ENCODE data around the gene GIGYF1. TPM values are rescaled to one million over a fixed set of nuclear protein-coding genes. Genes with fewer than 3 reads are reported as not detected.
"Not testable (repeated sequence)": the region's sequence is repeated elsewhere in the genome, so short reads cannot be mapped to it uniquely, and the experiment has no call there.

Gene GIGYF1
- total RNA-seq, 1 donor from 2014 or later, result 23.5 TPM

DNA sequence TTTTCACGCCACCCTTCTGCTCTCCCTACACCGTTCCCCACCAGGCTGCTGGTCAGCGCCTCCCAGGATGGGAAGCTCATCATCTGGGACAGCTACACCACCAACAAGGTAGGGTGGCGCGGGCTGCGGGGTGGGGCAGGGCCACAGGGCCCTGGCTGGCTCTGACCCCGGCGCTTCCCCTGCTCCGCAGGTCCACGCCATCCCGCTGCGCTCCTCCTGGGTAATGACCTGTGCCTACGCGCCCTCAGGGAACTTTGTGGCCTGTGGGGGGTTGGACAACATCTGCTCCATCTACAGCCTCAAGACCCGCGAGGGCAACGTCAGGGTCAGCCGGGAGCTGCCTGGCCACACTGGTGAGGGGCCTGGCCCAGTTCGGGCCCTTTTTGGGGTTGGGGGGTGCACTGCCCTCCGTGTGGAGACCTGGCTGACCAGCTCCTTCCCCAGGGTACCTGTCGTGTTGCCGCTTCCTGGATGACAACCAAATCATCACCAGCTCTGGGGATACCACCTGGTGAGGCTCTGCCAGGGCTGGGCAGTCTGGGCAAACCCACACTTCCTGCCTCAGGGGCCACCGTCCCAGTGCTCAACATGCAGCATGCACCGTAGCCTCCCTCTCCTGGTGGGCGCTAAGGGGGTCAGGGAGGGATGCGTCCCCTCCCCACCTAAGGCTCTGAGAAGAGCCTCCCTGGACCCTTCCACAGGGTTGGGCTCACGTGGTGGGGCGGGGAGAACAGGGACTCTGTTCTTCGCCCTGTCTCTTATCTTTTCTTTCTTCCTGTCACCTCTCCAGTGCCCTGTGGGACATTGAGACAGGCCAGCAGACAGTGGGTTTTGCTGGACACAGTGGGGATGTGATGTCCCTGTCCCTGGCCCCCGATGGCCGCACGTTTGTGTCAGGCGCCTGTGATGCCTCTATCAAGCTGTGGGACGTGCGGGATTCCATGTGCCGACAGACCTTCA lies 16.5 kb downstream of the GIGYF1 start:
- ATAC-seq (ENCODE audit: poor library complexity) (no peak), DNase-seq (no peak)
- intact Hi-C loops (cut with DNase I), result no loop called here

DNA sequence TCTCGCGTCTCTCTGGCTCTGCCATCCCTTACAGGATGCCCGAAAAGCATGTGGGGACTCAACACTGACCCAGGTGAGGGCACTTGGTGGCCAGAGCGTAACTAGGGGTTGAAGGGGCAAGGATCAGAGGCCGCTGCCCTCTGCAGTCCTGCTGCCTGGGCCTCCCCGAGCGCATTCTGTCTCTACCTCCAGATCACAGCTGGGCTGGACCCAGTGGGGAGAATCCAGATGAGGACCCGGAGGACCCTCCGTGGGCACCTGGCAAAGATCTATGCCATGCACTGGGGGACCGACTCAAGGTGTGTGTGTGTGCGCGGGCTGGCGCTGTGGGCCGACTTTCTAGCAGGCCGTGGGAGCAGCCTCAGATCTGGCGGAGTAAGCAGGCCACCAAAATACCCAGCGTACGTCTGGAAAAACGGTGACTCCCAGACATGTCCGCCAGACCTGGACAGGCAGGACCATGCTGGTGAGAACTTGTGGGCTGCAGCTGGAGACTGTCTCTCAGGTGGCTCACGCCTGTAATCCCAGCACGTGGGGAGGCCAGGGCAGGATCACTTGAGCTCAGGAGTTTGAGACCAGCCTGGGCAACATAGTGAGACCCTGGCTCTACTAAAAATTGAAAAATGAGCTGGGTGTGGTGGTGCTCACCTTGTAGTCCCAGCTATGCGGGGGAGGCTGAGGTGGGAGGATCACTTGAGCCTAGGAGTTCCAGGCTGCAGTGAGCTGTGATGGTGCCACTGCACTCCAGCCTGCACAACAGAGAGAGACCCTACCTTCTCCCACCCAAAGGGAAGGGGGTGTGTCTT lies 17.3 kb downstream of the GIGYF1 start:
- intact Hi-C loops (cut with DNase I), result no loop called here
- ATAC-seq (ENCODE audit: poor library complexity), result no peak
- DNase-seq, result no peak

DNA sequence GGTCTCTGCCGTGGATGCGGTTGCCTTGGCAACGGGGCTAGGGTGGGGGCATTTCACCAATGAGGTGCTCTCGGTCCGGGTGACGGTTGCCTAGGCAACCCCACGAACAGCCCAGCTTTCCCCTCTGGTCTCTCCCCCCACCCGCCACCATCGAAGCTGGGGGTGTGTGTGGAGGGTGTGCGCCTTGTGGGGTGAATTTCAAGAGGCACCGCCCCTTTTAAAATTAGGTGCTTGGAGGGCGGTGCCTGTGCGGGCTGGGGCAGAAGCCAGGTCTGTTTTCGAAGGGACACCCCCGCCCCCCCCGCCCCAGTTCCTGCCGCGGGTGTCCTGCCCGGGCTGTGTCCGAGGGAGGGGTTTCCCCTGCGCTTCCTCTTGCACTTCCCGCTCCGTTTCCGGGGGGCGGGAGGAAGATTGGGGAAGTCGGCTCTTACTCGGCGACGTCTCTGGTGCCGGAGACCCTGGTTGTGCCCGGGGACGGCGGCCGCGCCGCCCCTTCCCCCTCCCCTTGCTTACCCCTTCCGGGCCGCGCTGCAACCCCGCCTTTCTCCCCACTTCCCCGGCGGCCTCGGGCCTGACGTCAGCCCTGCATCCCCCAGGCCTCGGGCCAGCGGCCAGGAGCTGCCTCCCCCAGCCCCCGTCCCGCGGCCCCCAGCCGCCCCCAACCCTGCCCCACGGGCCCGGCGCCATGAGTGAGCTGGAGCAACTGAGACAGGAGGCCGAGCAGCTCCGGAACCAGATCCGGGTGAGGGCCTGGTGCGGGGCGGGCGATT lies 18.3 kb downstream of the GIGYF1 start:
- DNase-seq (peak; percentile 93), ATAC-seq (ENCODE audit: poor library complexity) (peak; percentile 39)
- intact Hi-C loops (cut with DNase I), result no loop called here

DNA sequence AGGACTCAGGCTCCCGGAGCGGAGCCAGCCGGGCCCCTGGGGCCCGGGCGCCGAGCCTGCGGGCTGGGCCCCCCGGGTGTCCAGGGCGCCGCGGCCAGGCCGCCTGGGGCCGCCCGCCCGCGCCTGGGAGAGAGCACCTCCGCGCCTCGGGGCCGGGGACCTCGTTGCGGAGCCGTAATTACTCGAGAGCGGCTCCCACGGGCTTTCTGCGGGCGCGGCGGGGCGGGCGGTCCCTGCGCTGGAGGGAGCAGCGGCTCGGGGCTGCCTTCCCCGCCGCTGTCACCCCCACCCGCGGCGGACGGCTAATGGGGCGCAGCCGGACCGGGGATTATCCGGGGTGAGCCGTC lies 19.0 kb downstream of the GIGYF1 start:
- DNase-seq, result no peak
- peak; percentile 0 for ATAC-seq (ENCODE audit: poor library complexity)
- intact Hi-C loops (cut with DNase I), result no loop called here

DNA sequence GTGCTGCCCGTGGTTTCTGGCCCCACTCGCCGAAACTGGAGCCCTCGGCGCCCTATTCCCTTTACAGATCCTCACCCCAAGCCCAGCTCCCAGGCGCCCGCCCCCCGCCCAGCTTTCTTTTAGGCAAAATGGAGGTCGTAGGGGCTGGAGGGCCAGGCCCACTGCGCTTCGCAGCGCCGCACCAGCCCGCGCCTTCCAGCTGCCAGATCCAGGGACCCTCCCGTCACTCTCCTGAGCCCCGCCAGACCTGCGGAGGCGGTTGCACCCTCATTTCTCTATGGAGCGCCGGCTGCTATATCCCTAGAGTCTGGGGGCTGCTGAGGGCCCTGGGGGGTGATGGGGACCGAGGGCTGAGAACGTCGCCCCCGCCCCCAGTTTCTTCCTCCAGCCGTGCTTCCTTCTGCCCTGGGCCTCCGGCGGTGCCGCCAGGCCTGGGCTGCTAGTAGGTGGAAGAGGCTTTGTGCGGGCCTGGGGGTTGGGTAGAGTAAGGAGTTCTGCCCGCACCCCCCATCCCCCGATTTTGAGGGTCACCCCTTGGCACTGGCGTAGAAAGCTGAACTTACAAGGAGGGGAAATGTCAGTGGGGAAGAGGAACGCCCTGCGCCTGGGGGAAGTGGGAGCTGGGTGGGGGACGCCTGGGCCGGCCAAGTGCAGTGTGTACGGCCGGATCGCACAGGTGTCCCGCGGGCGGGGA lies 19.5 kb downstream of the GIGYF1 start:
- ATAC-seq (ENCODE audit: poor library complexity), result peak; percentile 0
- intact Hi-C loops (cut with DNase I), result no loop called here
- DNase-seq, result no peak

DNA sequence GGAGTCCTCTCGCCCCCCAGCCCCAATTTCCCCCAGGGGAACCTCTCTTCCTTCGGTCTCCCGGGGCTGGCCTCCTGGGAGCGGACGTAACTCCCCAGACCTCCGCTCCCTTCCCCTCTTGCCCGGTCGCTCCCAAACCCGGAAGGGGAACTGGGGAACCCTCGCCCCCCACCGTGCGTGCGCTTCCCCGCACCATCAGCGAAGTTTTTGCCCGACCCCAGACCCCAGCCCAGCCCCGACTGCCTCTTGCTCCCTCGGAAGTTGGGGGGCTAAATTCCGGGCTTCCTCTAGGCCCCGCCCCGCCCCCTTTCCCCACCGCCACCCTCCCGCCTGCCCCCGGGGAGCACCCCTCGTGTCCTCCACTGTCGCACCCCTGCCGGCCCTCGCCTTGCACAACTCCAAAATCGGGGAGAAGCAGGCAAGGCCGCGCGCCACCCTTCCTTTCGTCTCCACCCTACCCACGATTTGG lies 20.1 kb downstream of the GIGYF1 start:
- ATAC-seq (ENCODE audit: poor library complexity) (peak; percentile 1), DNase-seq (peak; percentile 73)
- intact Hi-C loops (cut with DNase I), result no loop called here

DNA sequence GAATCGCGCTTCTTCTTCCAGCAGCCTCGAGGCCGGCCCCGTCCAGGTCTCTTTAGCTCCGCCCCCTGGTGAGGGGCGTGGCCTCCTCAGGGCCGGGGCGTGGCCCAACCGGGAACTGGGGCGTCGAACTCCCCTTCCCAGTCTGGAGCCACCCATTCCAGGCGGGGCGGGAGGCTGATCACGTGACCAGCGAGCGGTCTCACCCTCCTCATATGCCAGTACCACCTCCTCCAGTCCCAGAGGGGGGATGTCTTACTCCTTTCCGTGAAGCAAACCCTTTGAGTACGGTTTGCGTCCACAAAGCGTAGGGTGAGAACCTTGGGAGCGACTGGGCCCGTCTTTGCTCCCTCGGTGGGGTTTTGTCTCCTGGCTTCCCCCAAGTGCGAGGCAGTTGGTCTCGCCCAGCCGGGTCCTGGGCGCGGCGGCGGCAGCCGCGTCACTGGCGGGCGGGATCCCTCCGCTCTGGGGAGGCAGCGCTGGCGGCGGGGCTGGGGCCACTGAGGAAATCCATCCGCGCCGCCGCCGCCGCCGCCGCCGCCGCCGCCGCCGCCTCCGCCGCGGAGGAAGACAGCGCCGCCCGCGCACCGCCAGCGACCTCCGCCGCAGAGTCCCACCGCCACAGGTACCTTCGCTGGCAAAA lies 20.6 kb downstream of the GIGYF1 start, which contains the start of gene GNB2:
TSS of gene GNB2 (plus strand) at position 439 of the 640 bp plus-strand sequence. CDS start 2,526 bp downstream, outside the sequence.
- ATAC-seq (ENCODE audit: poor library complexity) (peak; percentile 91), DNase-seq (peak; percentile 100)
- intact Hi-C loops (cut with DNase I), result no loop called here

DNA sequence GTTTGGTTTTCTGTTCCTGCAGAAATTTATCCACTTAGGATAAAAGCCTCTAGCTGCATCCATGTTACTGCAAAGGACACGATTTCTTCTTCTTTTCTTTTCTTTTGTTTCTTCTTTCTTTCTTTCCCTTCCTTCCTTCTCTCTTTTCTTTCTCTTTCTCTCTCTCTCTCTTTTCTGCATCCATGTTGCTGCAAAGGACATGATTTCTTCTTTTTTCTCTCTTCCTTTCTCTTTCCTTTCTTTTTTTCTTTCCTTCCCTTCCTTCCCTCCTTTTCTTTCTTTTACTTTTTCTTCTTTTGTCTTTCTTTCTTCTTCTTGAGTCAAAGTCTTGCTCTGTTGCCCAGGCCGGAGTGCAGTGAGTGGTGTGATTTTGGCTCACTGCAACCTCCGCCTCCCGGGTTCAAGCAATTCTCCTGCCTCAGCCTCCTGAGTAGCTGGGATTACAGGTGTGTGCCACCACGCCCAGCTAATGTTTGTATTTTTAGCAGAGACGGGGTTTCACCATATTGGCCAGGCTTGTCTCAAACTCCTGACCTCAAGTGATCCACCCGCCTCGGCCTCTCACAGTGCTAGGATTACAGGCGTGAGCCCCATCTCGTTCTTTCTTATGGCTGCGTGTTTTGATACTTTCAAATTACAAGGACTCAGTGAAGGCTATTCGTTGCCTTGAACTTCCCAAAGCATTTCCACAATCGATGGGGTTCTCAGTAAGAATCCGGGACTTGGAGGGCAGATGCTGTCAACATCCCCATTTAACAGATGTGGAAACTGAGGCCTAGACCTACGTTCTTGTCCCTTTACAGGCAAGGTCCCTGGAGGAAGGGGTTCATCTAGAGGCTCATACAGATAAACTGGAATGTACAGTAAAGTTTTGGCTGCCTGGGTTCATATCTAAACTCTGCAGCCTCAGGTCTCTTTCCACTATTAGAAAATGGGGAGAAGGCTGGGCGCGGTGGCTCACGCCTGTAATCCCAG lies 22.4 kb downstream of the GIGYF1 start:
- intact Hi-C loops (cut with DNase I), result no loop called here
- DNase-seq, result no peak
- ATAC-seq (ENCODE audit: poor library complexity), result no peak

DNA sequence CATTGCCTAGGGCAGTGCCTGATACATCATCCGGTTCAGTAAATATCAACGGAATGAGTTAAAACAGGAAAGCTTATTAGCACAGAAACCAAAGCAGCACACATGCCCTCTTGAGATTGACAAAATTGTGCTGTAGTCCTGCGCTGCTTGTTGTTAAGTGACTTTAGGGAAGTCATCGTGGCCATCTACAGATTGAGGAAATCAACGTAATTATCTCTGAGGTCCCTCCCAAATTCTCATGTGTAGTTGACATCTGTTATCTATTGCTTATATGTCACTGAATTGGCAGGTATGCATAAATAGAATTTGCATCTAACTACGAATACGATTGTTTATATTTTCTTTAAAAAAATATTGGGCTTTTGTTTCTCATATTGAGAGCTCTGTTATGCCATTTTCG lies 24.0 kb downstream of the GIGYF1 start:
- ATAC-seq (ENCODE audit: poor library complexity), result no peak
- no peak for DNase-seq
- intact Hi-C loops (cut with DNase I), result no loop called here

DNA sequence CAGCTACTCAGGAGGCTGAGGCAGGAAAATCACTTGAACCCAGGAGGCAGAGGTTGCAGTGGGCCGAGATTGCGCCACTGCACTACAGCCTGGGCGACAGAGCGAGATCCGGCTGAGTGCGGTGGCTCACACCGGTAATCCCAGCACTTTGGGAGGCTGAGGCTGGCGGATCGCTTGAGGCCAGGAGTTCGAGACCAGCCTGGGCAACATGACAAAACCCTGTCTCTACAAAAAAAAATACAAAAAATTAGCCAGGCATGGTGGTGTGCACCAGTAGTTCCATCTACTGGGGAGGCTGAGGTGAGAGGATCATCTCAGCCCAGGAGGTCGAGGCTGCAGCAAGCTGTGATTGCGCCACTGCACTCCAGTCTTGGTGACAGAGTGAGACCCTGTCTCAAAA lies 24.9 kb downstream of the GIGYF1 start:
- intact Hi-C loops (cut with DNase I), result loop anchor here (5.0 kb wide), 1 partner anchor 42 kb away; no protein-coding TSS in a partner anchor
- DNase-seq; ATAC-seq (ENCODE audit: poor library complexity): not testable (repeated sequence)

DNA sequence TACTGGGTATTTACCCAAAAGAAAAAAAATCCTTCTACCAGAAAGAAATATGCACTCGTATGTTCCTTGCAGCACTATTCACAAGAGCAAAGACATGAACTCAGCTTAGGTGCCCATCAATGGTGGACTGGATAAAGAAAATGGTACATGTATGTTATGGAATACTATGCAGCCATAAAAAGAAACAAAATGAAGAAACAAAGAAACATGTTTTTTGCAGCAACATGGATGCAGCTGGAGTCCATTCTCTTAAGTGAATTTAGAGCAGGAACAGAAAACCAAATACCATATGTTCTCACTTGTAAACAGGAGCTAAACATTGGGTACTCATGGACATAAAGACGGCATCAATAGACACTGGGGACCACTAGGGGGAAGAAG lies 26.0 kb downstream of the GIGYF1 start:
- ATAC-seq (ENCODE audit: poor library complexity), result no peak
- intact Hi-C loops (cut with DNase I), result loop anchor here (5.0 kb wide), 1 partner anchor 41 kb away; no protein-coding TSS in a partner anchor
- DNase-seq, result no peak

DNA sequence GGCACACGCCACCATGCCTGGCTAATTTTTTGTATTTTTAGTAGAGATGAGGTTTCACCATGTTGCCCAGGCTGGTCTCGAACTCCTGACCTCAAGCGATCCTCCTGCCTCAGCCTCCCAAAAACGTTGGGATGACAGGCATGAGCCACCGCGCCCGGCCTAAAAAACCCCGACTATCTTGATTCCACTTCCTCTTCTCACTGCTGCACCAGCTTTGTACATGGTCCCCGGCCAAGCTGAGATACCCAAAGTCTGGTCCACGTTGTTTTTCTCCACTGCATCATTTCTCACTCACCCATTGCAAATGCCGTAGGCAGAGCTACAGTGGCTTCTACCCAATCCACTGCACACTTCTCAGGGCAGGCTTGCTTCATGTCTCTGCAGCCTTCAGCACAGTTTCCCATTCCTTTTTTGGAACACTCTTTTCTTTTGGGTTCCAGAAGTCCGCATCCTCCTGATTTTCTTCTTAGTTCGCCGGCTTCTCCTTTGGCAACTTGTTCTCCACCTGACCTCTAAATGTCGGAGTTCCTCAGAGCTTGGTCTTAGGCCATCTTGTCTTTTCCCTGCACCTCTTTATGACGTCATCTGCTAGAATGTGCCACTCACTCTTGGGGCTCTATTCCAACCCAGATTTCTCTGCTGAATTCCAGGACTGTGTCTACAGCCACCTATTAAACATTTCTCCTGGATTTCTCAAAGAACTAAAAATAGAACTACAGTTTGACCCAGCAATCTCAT lies 26.6 kb downstream of the GIGYF1 start:
- DNase-seq (no peak), ATAC-seq (ENCODE audit: poor library complexity) (no peak)
- intact Hi-C loops (cut with DNase I), result loop anchor here (5.0 kb wide), 1 partner anchor 40 kb away; no protein-coding TSS in a partner anchor

DNA sequence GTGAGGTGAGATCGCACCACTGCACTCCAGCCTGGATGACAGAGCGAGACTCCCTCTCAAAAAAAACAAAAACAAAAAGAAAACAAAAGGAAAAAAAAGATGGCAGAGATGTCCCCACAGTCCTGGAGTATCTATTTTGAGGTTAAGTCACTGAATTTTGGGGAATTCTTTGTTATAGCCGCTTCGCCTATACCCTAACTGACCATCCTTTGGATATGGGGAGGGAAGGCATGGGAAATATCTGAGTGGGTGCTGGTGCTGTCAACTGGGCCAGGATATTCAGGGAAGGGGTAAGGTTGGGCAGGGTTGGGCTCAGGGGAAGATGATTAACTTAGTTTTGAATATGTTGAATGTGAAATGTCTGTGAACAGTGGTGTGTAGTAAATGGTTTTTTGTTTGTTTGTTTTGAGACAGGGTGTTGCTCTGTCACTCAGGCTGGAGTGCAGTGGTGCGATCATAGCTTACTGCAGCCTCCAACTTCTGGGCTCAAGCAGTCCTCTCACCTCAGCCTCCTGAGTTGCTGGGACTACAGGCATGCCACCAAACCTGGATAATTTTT lies 28.8 kb downstream of the GIGYF1 start:
- no peak for DNase-seq
- intact Hi-C loops (cut with DNase I), result loop anchor here (5.0 kb wide), 1 partner anchor 38 kb away; no protein-coding TSS in a partner anchor
- ATAC-seq (ENCODE audit: poor library complexity), result no peak

DNA sequence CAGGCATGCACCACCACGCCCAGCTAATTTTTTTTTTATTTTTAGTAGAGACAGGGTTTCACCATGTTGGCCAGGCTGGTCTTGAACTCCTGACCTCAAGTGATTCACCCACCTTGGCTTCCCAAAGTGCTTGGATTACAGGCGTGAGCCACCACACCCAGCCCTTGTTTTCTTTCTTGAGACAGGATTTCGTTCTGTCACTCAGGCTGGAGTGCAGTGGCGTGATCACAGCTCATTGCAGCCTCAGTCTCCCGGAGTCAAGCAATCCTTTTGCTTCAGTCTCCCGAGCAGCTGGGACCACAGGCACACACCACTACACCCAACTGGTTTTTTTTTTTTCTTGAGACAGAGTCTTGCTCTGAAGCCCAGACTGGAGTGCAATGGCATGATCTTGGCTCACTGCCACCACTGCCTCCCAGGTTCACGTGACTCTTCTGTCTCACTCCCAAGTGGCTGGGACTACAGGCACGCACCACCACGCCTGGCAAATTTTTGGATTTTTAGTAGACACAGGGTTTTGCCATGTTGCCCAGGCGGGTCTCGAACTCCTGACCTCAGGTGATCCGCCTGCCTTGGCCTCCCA lies 31.8 kb downstream of the GIGYF1 start:
- DNase-seq; intact Hi-C loops (cut with DNase I); ATAC-seq (ENCODE audit: poor library complexity): not testable (repeated sequence)

All from Right ventricle myocardium superior (tissue), 1 donor.